Activated T-helper 1 cell treated with anti-CD3 and anti-CD28 coated beads, Interleukin-2, amount 50 U/mL, for 16 hours (primary cell): ENCODE measurements around the gene DGKB.

Source experiments
- DNase-seq, 2 donors: peaks; one replicate each; pipeline ENCODE4 v3.0.0-alpha.2; 2020; ENCODE audit warnings: low read depth in 1 of 2, low spot score in 1 of 2

Gene DGKB

DNA sequence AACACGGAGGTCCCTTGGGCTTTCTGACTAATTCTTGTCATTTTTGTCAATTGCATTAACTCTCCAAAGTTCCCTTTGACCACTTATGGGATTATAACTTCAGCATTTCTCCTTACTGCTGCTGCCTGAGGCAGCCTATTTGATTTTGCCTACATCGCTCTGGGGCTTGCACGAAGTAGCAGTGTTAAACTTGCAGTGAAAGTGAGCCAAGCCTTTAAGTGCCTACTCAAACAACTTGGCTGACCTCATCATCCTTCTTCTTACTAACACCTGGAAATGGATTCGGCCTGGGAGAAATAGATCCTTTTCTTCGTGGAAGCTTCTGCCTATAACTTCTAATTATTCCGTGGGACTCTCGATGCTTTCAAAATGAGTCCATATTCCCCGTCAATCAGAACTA is 76.6 kb downstream of the DGKB start:
- DNase-seq, result no peak

DNA sequence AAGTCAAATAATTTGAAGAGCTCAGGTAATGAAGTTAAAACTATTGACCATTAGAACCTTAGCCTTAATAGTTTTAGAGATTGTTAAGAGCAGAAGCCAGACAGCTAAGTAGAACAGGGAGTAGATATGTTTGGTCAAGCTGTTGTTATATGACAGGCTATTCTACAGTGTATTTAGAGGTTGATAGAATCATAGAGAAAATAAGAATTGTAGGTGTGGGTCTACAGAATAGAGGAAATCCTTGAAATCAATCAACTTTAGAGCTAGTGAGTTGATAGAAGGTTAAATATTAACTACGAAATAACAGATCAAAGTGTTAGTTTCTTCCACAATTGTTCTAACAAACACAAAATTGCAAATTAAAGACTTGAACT is 80.1 kb downstream of the DGKB start:
- DNase-seq, result no peak

- DNase-seq, result no peak
Measured at GRCh38 chr7:14821757-14822480, 80.6 kb downstream of the DGKB start.

- DNase-seq, result no peak
Measured at GRCh38 chr7:14818871-14819270, 83.7 kb downstream of the DGKB start.

GRCh38 chr7:14817829-14818614 is 84.5 kb downstream of the DGKB start:
- no peak for DNase-seq

GRCh38 chr7:14807507-14807906 is 95.0 kb downstream of the DGKB start:
- DNase-seq, result no peak

DNA sequence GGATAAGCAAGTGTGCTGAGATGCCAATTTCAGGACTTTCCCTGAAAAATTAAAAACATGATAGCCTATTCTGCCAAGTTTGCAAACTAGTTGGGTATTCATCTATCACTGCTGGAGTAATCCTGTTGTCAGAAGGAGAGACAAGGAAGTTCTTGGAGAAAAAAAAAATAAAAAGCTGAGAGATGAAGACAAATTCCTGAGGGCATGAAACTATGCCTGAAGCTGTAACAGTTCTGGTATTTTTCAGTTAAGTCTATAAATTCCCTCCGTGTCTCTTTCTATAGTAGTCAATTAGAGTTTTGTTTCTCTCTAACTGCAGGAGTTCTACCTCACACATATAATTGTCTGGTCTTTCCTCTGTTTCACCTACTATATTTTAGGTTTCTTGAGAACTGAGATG is 95.7 kb downstream of the DGKB start:
- no peak for DNase-seq

- DNase-seq, result no peak
Measured at GRCh38 chr7:14805105-14805719, 97.3 kb downstream of the DGKB start.

DNA sequence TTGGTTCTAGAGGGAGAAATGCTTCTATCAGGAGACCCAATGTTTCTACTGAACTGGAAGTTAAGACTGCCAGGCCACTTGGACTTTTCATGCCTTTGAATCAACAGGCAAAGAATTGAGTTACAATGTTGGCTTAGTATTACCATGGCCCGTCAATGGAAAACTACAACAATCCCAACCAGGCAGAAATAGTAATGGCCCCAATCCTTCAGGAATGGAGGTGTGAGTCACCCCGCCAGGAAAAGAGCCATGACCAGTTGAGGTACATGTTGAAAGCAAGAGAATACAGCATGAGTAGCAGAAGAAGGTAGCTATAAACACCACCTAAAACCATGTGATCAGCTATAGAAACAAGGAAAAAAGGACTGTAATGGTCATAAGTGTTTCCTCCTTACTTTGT is 101.9 kb downstream of the DGKB start:
- DNase-seq, result no peak

GRCh38 chr7:14793151-14793550 is 109.4 kb downstream of the DGKB start:
- DNase-seq, result no peak

GRCh38 chr7:14787551-14787950 is 115.0 kb downstream of the DGKB start:
- DNase-seq, result no peak

GRCh38 chr7:14786314-14786895 is 116.1 kb downstream of the DGKB start:
- no peak for DNase-seq

GRCh38 chr7:14777806-14778205 is 124.7 kb downstream of the DGKB start:
- DNase-seq, result no peak

DNA sequence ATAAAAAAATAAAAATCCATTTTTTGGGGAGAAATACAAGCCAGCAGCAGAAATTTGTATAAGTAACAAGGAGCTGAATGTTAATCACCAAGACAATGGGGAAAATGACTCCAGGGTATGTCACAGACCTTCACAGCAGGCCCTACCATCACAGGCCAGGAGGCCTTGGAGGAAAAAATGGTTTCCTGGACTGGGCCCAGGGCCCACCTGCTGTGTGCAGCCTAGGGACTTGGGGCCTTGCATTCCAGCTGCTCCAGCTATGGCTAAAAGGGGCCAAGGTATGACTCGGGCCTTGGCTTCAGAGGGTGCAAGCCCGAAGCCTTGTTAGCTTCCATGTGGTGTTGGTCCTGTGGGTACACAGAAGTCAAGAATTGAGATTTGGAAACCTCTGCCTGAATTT is 126.3 kb downstream of the DGKB start:
- DNase-seq, result no peak

- no peak for DNase-seq
Measured at GRCh38 chr7:14773729-14774271, 128.8 kb downstream of the DGKB start.

- no peak for DNase-seq
Measured at GRCh38 chr7:14770614-14771013, 131.9 kb downstream of the DGKB start.

GRCh38 chr7:14769261-14769660 is 133.3 kb downstream of the DGKB start:
- DNase-seq, result no peak

DNA sequence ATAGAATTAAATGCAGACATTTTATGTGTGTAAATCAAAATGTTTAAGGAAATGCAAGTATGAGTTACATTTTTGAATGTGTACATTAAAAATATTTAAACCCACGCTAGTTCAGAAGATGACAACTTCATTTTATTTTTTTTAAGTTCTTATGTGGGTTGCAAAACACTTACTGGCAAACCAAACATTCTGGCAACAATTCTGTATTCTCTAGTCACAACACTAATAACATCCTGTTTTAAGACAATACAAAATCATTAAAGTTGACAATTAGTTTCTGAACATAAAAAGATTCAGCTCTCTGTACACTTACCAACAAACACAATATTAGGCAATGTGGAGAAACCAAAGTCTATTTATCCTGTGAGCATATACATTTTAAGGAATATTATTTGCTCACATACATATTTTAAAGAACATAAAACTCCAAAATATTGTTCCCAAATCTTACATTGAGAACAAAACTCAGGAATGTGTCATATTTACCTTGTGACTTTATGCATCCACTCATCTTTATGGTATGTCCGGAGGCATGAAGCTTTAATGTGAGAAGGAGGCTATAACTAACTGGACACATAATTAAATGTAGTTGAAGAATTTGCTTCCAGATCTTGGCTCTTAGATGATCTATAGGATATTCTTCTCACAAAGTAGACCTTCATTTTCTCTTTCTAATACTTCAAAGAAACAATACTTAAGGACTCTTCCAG is 134.7 kb downstream of the DGKB start:
- DNase-seq, result no peak

DNA sequence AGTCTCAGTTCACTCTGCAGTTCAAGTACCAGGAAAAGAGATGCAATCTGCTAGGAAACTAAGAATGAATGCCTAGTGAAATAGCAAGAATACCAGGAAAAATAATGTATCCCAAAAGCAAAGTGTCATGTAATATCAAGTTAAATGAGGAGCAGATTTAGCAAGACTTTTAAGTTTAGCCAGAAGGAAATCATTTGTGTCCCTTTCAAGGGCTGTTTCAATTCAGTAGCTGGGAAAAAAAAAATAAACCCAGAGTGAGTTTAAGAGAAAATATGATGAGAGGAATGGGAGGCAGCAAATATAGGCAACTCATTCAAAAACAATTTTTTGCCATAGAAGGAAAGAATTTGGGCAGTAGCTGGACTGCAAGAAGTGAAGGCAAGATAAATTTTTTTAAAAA is 135.8 kb downstream of the DGKB start:
- DNase-seq, result no peak

GRCh38 chr7:14765731-14766130 is 136.8 kb downstream of the DGKB start:
- no peak for DNase-seq

GRCh38 chr7:14762561-14762960 is 140.0 kb downstream of the DGKB start:
- no peak for DNase-seq
